OCI-LY1 (cell line): ENCODE measurements around the gene PLPPR3.
A peak's percentile ranks its signal among the peaks of the same experiment; 100 is the strongest.

ENCODE experiments used
- H2AFZ ChIP-seq: fragments of 200-600 bp; sonication (generic), shearing (Covaris generic); 2 replicates; pipeline ENCODE4 v1.6.0; 2014; ENCODE audit warnings: antibody characterized with exemption, mild to moderate bottlenecking, low read length
- H3F3A ChIP-seq: fragments of 200-600 bp; sonication (generic), shearing (Covaris generic); 2 replicates; pipeline ENCODE4 v1.6.0; 2014; ENCODE audit warnings: mild to moderate bottlenecking, antibody characterized with exemption, low read length, moderate library complexity; ENCODE audit not compliant: insufficient read depth
- H3K27ac ChIP-seq: fragments of 200-600 bp; sonication (generic); 2 replicates; pipeline ENCODE4 v1.5.1; 2014; ENCODE audit warnings: low read length, mixed run types, mild to moderate bottlenecking, low read depth; ENCODE audit not compliant: poor library complexity, severe bottlenecking
- H3K27me3 ChIP-seq: fragments of 200-600 bp; sonication (generic); 2 replicates; pipeline ENCODE4 v1.6.0; 2014; ENCODE audit warnings: antibody characterized with exemption, mild to moderate bottlenecking, low read length, moderate library complexity; ENCODE audit not compliant: insufficient read depth
- H3K36me3 ChIP-seq: fragments of 200-600 bp; sonication (generic); 2 replicates; pipeline ENCODE4 v1.6.1; 2014; ENCODE audit warnings: mild to moderate bottlenecking, antibody characterized with exemption, low read length, moderate library complexity, mixed read lengths; ENCODE audit not compliant: insufficient read depth
- H3K4me1 ChIP-seq: fragments of 200-600 bp; sonication (generic); 2 replicates; pipeline ENCODE4 v1.5.1; 2014; ENCODE audit warnings: mild to moderate bottlenecking, low read length, moderate library complexity; ENCODE audit not compliant: insufficient read depth, severe bottlenecking
- H3K4me2 ChIP-seq: fragments of 200-600 bp; sonication (generic), shearing (Covaris generic); 2 replicates; pipeline ENCODE4 v1.6.1; 2014; ENCODE audit warnings: low read length
- H3K4me3 ChIP-seq: fragments of 200-600 bp; sonication (generic); 2 replicates; pipeline ENCODE4 v1.5.1; 2014; ENCODE audit warnings: low read length, low read depth, mild to moderate bottlenecking, mixed read lengths; ENCODE audit not compliant: poor library complexity, severe bottlenecking
- H3K79me2 ChIP-seq: fragments of 200-600 bp; shearing (Covaris generic); 2 replicates; pipeline ENCODE4 v1.6.1; 2016; ENCODE audit warnings: mixed run types, low read length, mixed read lengths; ENCODE audit not compliant: insufficient read depth
- H3K9ac ChIP-seq: fragments of 200-600 bp; sonication (generic), shearing (Covaris generic); 2 replicates; pipeline ENCODE4 v1.6.1; 2014; ENCODE audit warnings: mild to moderate bottlenecking, low read length, mixed read lengths
- H3K9me2 ChIP-seq: fragments of 200-600 bp; sonication (generic), shearing (Covaris generic); 2 replicates; pipeline ENCODE4 v1.6.1; 2014; ENCODE audit warnings: low read depth, mild to moderate bottlenecking, low read length, mixed read lengths
- H3K9me3 ChIP-seq: fragments of 200-600 bp; shearing (Covaris generic); 2 replicates; pipeline ENCODE4 v1.6.1; 2014; ENCODE audit warnings: low read length, mixed read lengths
- H4K20me1 ChIP-seq: fragments of 200-600 bp; sonication (generic), shearing (Covaris generic); 2 replicates; pipeline ENCODE4 v1.6.0; 2016; ENCODE audit warnings: mild to moderate bottlenecking, low read length; ENCODE audit not compliant: insufficient read depth
- CTCF ChIP-seq: fragments of 200-600 bp; sonication (generic), shearing (Covaris generic); IDR thresholded peaks from 2 replicates; pipeline ENCODE4 v1.5.1; 2017; ENCODE audit warnings: mild to moderate bottlenecking, antibody characterized with exemption, low read length, moderate library complexity, mixed read lengths
- EZH2 ChIP-seq: fragments of 200-600 bp; sonication (generic), shearing (Covaris generic); IDR thresholded peaks from 2 replicates; pipeline ENCODE4 v1.8.0; 2017; ENCODE audit warnings: borderline replicate concordance, mixed run types, mild to moderate bottlenecking, antibody characterized with exemption, low read length, moderate library complexity, mixed read lengths

The PLPPR3 gene

GRCh38 chr19:799076-799881, 22.5 kb downstream of the PLPPR3 start:
- no peak overlapping the region for H3K27ac ChIP-seq
- H3K79me2 ChIP-seq = peaks cover 57% of the 10 kb centered on the region
- H2AFZ ChIP-seq = no peak overlapping the region
- peaks cover 64% of the 10 kb centered on the region for H3K36me3 ChIP-seq
- no peaks in the 10 kb centered on the region for H3F3A ChIP-seq
- no peaks in the 10 kb centered on the region for H3K9me2 ChIP-seq
- H3K9me3 ChIP-seq = no peaks in the 10 kb centered on the region
- TF ChIP-seq EZH2 (no peak), CTCF (no peak; the same call in 1 of the 2 replicates)
- H3K27me3 ChIP-seq = no peaks in the 10 kb centered on the region
- H3K9ac ChIP-seq = peak overlapping the region; percentile 99
- peaks cover 34% of the 10 kb centered on the region for H3K4me1 ChIP-seq
- no peaks in the 10 kb centered on the region for H4K20me1 ChIP-seq
- peak overlapping the region; percentile 75 for H3K4me2 ChIP-seq
- peak overlapping the region; percentile 98 for H3K4me3 ChIP-seq

DNA sequence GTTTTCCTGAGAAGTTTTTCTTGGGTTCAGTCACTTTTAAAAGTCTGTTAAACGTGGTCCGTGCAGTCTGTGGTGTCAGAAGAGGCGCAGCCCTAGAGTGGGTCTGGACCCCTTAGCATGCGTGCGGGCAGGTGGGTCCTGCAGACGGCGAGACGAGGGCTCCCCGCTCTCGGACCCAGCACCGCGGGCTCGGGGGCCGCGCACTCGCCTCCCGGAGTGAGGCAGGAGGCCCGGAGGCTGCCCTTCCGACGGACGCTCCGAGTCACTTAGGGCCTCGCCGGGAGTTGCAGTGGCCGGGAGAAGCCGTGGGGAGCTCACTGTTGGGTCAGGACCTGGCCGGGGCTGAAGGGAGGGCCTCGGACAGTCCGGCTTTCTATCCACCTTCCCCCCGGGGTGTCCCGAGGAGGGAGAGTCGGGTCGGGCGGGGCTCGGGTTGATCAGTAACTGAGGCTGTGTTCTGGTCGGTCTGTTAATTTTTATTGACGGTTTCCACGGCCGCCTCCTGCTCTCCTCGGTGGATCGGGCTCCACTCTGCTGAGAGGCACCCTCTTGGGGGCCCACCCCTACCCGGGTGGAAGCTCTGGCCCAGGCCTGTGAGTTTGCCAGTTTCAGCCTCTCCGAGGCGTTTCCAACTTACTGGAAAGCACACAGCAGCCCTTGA, 23.2 kb downstream of the PLPPR3 start:
- peaks cover 57% of the 10 kb centered on the region for H3K79me2 ChIP-seq
- H3K4me2 ChIP-seq = peak overlapping the region; percentile 75
- peak overlapping the region; percentile 15 for H3K27ac ChIP-seq
- peak overlapping the region; percentile 98 for H3K4me3 ChIP-seq
- H4K20me1 ChIP-seq = no peaks in the 10 kb centered on the region
- no peaks in the 10 kb centered on the region for H3F3A ChIP-seq
- peaks cover 34% of the 10 kb centered on the region for H3K4me1 ChIP-seq
- no peaks in the 10 kb centered on the region for H3K9me3 ChIP-seq
- H3K9me2 ChIP-seq = no peaks in the 10 kb centered on the region
- H3K36me3 ChIP-seq = peaks cover 56% of the 10 kb centered on the region
- peak overlapping the region; percentile 99 for H3K9ac ChIP-seq
- no peaks in the 10 kb centered on the region for H3K27me3 ChIP-seq
- H2AFZ ChIP-seq = no peak overlapping the region
- TF ChIP-seq EZH2 (no peak), CTCF (no peak)

GRCh38 chr19:797528-798414, 24.0 kb downstream of the PLPPR3 start:
- H3K4me3 ChIP-seq = peak overlapping the region; percentile 98
- no peaks in the 10 kb centered on the region for H3F3A ChIP-seq
- peak overlapping the region; percentile 99 for H3K9ac ChIP-seq
- TF ChIP-seq CTCF = no peak
- TF ChIP-seq EZH2 = no peak
- H3K9me2 ChIP-seq = no peaks in the 10 kb centered on the region
- H3K79me2 ChIP-seq = peaks cover 49% of the 10 kb centered on the region
- H3K27ac ChIP-seq = peak overlapping the region; percentile 52
- no peaks in the 10 kb centered on the region for H3K9me3 ChIP-seq
- peak overlapping the region; percentile 75 for H3K4me2 ChIP-seq
- no peaks in the 10 kb centered on the region for H3K27me3 ChIP-seq
- no peak overlapping the region for H2AFZ ChIP-seq
- peaks cover 49% of the 10 kb centered on the region for H3K36me3 ChIP-seq
- H4K20me1 ChIP-seq = no peaks in the 10 kb centered on the region
- H3K4me1 ChIP-seq = peaks cover 34% of the 10 kb centered on the region
